Measurements from ENCODE around the gene OBSCN. TPM values are rescaled to one million over a fixed set of nuclear protein-coding genes. Genes with fewer than 3 reads are reported as not detected.

The OBSCN gene
- total and polyA plus RNA-seq, 10 of the 15 experiments (the other 5 are each of a cell fraction or from before 2014, with no cell fraction given): 0.01 to 0.36 (median 0.08) TPM; not detected in 2

GRCh38 chr1:228177721-228178710, 29.8 kb upstream of the OBSCN start (continued):
- TF ChIP-seq ZBTB11 (CRISPR knock-in tag; IDR thresholded peaks at IDR 0.05) (no peak), ZSCAN29 (IDR thresholded peaks at IDR 0.05) (no peak), ZNF24 (IDR thresholded peaks at IDR 0.05) (no peak), NR2C2 (IDR thresholded peaks at IDR 0.05; ENCODE audit: borderline replicate concordance, control insufficient read depth, insufficient read length, low read depth) (no peak)

- ATAC-seq (no peak), FAIRE-seq (no peak), DNase-seq (ENCODE audit: low read depth, low spot score) (no peak)
- Histone ChIP-seq H3K4me1 (ENCODE audit: control insufficient read depth, insufficient read depth, low read length) (no peaks in the 10 kb centered on the region), H3K36me3 (ENCODE audit: control insufficient read depth in 2 of 2, insufficient read depth in 2 of 2, low read length in 1 of 2) (peaks cover 0 to 5% of the 10 kb centered on the region in 2 experiments; a peak in 2 of 4 replicates), H3K79me2 (ENCODE audit: control insufficient read depth, insufficient read depth, low read length) (no peaks in the 10 kb centered on the region), H4K20me1 (ENCODE audit: control insufficient read depth, insufficient read depth) (no peaks in the 10 kb centered on the region), H3K27ac (ENCODE audit: control insufficient read depth, insufficient read depth) (no peak overlapping the region), H3K27me3 (replicated peaks in 1 of 2; ENCODE audit: control insufficient read depth in 2 of 2, insufficient read depth in 2 of 2, low read length in 1 of 2) (no peaks in the 10 kb centered on the region), H2AFZ (ENCODE audit: control insufficient read depth, low read depth, low read length) (no peak overlapping the region), H3K9me3 (replicated peaks; ENCODE audit: control insufficient read depth, insufficient read depth, low read length) (no peaks in the 10 kb centered on the region), H3K4me3 (no peak overlapping the region), H3K4me2 (ENCODE audit: control insufficient read depth, insufficient read depth) (no peak overlapping the region), H3K9ac (ENCODE audit: control insufficient read depth, insufficient read depth, low read length) (no peak overlapping the region)
- in situ Hi-C loops (cut with MboI) (no loop called here), intact Hi-C loops (cut with micrococcal nuclease; ENCODE audit: unreplicated experiment) (no loop called here)
- ChIA-PET SMC1A (ENCODE audit: uncharacterized antibody, unreplicated experiment) (no interaction called here), CTCF (interaction anchor here (0.7 to 1.9 kb wide), 7 partner anchors 11 to 210 kb away, joined by 3 to 7 read pairs (median 3); partner anchors contain the start of gene OBSCN), POLR2A (no interaction called here), RAD21 (ENCODE audit: unreplicated experiment) (no interaction called here)
- 74% methylated on average over 12 of the region's 12 CpGs for WGBS (ENCODE audit: insufficient coverage, insufficient replicate concordance, low lambda C conversion rate, missing lambda C conversion rate)
- TF ChIP-seq ZNF24 (IDR thresholded peaks at IDR 0.05) (no peak), MTA2 (IDR thresholded peaks at IDR 0.05; ENCODE audit: low read depth) (no peak)
- TSS peak; percentile 46 for BruUV-seq (replicated peaks)
Observed at GRCh38 chr1:228178737-228179684, 28.8 kb upstream of the OBSCN start.
